ENCODE data around the gene POLRMT. TPM values are rescaled to one million over a fixed set of nuclear protein-coding genes. Genes with fewer than 3 reads are reported as not detected.
A peak's percentile ranks its signal among the peaks of the same experiment; 100 is the strongest.
"Not testable (repeated sequence)": the region's sequence is repeated elsewhere in the genome, so short reads cannot be mapped to it uniquely, and the experiment has no call there.

POLRMT gene
- polyA plus RNA-seq (ENCODE audit: insufficient read length), result 36.1 TPM

DNA sequence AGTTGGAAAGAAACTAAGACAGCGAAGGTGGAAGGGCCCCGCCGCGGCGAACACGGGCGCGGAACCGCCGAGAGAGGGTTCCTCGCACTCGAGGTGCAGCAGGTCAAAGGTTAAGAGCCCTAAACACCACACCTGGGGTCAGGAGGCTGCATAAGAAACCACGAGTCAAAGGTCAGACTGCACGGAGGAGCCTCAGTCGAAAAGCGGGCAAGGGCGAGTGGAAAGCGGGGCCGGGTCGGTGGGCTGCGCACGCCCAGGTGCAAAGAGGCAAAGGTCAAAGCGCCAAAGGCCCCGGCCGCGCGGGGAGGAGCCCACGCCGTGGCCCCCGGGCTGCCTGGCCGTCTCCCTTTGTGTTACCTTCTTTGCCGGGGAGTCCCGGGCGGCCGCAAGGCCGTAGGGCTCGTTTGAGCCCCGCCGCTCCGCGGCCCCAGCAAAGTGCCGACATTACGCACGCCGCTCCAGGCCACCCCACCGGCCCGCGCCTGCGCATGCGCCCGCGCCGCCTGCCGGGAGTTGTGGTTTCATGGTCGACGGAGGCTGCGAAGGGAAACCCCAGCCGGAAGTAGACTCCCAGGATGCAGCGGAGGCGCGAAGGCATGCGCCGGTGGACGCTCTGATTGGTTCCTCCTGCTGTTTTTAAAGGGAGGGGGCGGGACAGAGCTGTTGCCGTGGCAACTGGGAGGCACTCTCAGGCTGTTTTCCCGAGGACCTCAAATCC, at the start of gene POLRMT:
Gene POLRMT (minus strand): TSS at position 470 of the 718 bp plus-strand sequence. CDS start 25 bp downstream, at position 445.
- peak; percentile 97 for DNase-seq (ENCODE audit: low read depth)

DNA sequence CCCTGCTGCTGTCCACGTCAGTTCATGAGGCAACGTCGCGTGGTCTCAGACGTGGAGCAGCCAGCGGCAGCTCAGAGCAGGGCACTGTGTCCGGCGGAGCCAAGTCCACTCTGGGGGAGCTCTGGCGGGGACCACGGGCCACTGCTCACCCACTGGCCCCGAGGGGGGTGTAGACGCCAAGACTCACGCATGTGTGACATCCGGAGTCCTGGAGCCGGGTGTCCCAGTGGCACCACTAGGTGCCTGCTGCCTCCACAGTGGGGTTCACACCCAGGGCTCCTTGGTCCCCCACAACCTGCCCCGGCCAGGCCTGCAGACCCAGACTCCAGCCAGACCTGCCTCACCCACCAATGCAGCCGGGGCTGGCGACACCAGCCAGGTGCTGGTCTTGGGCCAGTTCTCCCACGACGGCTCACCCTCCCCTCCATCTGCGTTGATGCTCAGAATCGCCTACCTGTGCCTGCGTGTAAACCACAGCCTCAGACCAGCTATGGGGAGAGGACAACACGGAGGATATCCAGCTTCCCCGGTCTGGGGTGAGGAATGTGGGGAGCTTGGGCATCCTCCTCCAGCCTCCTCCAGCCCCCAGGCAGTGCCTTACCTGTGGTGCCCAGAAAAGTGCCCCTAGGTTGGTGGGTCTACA, 49.5 kb upstream of the POLRMT start:
- DNase-seq (ENCODE audit: low read depth), result no peak

DNA sequence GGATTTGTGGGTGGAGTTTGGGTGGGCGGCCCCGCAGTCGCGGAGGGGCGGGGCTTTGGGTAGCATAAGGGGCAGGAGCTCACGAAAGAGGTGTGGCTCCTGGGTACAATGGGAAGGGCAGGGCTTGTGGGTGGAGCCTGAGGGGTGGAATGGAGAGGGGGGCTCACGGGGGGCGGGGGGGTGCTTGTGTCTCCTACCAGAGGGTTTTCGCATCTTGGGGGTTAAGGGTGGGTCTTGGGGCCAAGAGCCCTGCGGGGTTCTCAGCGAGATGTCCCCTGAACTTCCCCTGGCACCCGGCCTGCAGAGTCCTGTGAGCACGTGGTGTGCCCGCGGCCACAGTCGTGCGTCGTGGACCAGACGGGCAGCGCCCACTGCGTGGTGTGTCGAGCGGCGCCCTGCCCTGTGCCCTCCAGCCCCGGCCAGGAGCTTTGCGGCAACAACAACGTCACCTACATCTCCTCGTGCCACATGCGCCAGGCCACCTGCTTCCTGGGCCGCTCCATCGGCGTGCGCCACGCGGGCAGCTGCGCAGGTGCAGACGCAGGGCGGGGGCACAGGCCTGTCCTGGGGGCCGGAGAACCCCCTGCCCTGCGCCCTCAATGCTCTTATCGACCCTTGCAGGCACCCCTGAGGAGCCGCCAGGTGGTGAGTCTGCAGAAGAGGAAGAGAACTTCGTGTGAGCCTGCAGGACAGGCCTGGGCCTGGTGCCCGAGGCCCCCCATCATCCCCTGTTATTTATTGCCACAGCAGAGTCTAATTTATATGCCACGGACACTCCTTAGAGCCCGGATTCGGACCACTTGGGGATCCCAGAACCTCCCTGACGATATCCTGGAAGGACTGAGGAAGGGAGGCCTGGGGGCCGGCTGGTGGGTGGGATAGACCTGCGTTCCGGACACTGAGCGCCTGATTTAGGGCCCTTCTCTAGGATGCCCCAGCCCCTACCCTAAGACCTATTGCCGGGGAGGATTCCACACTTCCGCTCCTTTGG, 48.0 kb upstream of the POLRMT start:
- no peak for DNase-seq (ENCODE audit: low read depth)

DNA sequence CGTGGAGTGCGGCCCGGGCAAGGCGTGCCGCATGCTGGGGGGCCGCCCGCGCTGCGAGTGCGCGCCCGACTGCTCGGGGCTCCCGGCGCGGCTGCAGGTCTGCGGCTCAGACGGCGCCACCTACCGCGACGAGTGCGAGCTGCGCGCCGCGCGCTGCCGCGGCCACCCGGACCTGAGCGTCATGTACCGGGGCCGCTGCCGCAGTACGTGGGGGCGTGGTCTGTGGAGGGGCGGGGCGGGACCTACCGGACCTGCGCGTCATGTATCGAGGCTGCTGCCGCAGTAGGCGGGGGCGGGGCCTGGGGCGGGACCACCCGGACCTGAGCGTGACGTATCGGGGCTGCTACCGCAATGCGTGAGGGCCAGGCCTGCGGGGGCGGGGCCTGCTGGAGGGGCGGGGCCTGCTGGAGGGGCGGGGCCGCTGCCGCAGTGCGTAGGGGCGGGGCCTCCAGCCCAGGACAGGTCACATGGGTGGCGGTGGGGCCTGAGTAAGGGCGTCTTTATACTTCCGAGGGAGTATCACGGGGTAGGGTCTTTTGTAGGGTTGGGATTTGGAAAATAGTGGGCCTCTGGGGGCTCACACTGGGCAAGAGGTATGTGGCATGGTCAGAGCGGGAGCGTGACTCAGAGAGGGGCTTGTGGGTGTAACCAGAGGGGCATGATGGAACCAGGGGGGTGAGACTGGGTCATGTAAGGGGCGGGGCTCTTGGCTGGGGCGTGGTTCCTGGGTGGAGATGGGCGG, 47.1 kb upstream of the POLRMT start:
- peak; percentile 77 for DNase-seq (ENCODE audit: low read depth)

DNA sequence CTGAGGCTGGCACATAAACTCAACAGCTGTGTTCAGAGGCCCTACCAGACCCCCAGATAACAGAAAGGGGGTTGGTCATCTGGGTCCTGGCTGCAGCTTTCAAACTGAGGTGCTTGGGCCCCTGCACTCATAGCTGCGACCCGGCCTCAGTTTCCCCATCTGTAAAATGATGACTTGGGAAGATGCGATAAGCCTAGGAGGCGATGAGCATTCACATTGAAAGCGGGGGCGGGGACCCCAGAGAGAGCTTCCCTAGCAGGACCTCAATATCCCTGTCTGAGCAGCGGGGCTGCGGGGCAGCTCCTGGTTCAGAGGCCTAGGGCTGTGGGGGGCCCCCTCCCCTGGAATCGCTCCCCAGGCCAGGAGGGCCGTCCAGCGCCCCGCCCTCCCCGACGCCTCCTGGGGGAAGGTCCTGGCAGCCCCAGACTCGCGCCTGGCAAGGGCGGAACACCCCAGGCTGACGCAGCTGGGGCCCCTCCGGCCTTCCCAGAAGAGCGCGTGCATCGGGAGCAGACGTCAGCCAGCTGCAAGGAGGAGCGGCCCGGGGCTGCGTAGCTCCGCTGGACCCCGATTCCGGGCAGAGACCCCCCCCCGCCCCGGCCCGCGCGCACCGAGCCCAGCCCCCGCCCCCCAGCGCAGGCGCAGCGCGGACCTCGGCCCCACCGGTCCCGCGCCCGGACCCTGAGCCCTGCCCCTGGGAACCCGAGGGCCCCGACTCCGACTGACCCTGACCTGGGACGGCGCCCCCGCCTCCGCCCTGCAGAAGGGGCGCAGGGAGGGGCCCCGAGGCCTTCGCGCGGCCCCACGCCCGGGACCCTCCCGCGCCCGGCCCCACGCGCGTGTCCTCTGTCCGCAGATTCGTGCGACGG, 46.3 kb upstream of the POLRMT start:
- no peak for DNase-seq (ENCODE audit: low read depth)

DNA sequence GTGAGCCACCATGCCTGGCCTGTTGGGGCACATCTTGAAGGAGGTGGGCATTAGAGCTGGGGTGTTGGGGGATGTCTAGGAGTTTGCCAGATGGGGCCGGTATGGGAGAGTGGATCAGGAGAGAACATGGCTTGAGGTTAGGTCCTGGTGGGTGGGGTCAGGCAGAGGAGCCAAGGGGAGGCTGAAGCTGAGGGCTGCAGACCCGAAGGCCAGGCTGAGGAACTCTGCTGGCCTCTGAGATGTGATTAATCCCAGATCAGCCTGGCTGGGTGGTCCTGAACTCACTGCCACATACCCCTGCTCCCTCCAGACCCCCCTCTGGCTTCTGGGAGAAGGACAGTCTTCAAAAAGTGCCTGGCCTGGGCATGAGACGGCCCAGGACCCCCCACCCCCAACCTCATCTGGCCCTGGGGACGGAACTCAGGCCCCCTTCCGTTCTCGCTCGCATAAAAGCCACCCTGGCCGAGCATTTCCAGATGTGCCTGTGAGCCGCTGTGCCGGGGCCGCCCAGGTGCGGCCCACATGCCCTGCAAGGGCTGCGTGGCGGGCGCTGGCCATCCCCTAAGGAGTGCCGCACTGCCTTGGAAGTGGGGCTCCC, 45.6 kb upstream of the POLRMT start:
- DNase-seq (ENCODE audit: low read depth), result no peak

DNA sequence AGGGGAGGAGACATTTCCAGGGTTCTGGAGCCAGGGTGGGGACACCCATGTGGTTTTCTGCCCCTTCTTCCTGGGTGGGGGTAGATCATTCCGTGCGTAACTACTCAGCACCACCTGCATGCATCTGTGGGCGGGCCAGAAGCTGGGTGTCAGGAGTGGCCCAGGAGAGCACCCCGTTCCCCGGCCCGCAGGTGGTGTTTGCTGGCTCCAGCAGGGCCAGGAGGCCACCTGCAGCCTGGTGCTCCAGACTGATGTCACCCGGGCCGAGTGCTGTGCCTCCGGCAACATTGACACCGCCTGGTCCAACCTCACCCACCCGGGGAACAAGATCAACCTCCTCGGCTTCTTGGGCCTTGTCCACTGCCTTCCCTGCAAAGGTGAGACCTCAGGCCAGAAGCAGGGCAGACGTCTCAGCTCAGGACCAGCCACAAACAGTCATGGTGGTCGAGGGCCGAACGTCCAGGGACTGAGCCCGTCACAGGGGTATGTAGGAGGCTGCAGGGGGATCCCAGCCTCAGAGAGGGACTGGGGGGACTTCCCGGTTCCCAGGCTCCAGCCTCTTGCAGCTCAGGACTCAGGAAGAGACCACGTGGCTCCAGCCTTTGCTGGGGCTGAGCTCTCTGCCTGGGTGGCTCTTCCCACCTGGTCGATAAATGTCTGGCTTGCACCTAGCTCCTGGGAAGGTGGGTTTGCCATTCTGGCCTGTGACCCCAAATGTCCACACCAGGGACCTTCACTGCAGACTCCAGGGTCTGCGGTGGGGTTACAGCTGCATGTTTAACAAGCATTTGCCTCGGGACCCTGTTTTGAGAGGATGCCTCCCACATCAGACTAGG, 44.5 kb upstream of the POLRMT start:
- no peak for DNase-seq (ENCODE audit: low read depth)

DNA sequence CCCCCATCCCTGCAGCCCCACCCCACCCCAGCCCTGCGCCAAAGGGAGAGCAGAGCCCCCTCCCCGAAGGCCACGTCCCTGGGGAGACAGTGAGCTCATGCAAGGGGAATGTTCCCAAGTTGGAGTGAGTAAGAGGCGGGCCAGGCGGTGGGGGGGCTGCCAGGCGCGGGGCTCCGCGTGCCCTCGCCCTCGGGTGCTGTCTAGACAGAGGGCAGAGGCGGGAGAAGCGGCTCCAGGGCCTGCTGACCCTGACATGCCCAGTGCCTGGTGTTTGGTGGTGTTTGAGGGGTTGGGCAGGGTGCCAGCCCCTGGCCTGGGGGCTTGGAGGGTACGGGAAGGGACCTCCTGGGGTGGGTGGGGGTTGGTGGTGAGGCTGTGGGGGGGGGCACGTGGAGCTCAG, 43.9 kb upstream of the POLRMT start:
- no peak for DNase-seq (ENCODE audit: low read depth)

DNA sequence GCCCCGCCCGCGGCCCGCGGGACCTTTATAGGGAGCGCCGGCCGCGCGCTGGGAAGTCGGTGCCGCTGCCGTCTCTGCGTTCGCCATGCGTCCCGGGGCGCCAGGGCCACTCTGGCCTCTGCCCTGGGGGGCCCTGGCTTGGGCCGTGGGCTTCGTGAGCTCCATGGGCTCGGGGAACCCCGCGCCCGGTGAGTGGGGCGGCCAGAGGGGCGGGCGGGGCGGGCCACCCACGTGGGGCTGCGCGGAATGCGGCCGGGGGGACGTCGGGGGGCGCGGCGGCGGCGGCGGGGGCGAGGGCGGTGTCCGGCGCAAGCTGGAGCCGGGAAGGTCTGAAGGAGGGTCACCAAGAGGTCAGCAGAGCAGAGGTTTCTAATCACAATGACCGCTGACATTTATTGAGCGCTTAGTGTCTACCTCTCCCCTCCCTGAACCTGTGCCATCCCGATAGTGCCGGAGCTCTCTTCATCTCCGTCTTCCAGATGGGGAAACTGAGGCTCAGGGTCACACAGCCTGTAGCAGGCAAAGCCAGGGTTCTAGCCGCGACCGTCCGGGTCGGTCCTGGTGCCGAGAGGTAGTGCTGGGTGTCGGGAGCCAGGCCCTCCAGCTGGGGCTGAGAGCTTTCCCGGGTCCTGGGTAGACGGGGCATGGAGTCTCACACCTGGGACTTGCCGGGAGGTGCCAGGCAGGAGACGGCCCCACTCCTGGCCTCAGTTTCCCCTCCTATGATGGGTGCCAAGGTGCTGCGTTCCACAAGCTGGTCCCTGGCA, 43.2 kb upstream of the POLRMT start, which contains the start of gene FSTL3:
Gene FSTL3 (plus strand): TSS at position 54 of the 767 bp plus-strand sequence. CDS start 32 bp downstream, at position 86.
- DNase-seq (ENCODE audit: low read depth), result no peak

DNA sequence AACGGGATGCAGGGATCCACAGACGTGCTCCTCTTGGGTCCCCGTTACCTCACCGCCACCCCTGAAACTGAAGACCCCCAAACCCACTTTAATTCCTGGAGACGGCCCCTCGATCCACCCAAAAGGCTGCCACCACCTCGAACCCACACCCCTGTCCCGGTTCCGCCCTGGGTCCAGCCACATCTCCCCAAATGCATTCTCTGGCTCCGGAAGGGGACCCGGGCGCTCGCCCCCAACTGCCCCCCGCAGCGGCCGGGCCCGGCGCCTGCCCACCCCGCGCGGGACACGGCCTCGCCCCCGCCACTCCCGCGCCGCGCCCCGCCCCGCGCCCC, 42.6 kb upstream of the POLRMT start:
- DNase-seq (ENCODE audit: low read depth), result no peak

DNA sequence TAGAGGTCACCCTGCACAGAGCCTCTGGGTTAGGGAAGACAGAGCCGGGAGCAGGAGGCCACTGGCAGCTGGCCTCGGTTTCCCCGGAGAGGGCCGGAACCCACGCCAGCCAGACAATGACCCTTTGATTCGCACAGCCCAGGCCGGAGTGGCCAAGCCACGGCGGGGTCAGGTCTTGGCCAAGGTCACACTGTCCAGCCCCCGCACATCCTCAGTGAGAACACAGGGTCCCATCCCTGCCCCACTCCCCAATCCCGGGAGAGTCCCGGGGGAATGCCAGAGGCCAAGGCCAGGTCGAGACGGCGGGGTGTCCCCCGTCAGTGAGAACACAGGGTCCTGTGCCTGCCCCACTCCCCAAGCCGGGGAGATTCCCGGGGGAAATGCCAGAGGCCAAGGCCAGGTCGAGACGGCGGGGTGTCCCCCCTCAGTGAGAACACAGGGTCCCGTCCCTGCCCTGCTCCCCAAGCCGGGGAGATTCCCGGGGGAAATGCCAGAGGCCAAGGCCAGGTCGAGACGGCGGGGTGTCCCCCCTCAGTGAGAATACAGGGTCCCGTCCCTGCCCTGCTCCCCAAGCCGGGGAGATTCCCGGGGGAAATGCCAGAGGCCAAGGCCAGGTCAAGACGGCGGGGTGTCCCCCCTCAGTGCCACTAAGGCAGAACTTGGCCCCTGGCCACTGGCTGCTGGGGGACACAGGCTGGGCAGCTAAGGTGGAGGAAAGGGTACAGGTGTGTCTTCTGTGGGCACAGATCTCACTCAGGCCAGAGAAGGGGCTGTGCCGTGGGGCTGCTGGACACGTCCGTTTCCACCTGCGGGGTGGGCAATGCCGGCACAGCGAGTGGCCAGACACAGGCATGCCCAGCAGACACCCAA, 41.2 kb upstream of the POLRMT start:
- no peak for DNase-seq (ENCODE audit: low read depth)

DNA sequence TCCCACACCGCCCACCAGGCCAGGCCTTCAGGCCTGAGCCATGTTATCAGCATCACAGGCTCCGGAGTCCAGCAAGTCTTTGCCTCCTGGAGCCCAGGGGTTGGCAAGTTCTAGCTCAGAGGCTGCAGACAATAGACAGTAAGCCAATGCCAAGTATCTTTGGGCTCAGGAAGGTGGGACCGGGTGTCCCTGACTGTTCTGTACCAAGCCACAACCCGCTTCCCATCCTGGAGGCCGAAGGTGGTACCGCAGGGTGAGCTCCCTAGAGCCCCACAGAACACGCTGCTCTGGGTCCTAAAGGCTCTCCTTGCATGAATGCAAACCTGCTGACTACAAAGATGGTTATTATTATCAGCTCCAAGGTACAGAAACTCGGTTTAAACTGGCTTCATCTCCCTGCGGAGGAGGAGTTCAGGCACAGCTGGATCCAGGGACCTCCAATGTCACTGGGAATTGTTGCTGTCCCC, 37.3 kb upstream of the POLRMT start:
- DNase-seq (ENCODE audit: low read depth), result no peak

DNA sequence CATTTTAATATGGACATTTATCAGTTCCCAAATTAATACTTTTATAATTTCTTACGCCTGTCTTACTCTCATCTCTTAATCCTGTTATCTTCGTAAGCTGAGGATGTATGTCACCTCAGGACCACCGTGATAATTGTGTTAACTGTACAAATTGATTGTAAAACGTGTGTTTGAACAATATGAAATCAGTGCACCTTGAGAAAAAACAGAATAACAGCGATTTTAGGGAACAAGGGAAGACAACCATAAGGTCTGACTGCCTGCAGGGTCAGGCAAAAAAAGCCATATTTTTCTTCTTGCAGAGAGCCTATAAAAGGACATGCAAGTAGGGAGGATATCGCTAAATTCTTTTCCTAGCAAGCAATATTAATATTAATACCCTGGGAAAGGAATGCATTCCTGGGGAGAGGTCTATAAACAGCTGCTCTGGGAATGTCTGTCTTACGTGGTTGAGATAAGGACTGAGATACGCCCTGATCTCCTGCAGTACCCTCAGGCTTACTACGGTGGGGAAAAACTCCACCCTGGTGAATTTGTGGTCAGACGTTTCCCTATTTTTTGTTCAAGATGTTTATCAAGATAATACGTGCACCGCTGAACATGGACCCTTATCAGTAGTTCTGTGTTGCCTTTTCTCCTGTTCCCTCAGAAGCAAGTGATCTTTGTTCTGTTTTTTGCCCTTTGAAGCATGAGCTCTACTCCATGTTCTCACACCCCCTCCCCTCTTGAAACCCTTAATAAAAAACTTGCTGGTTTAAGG, 35.5 kb upstream of the POLRMT start:
- not testable (repeated sequence) for DNase-seq (ENCODE audit: low read depth)

DNA sequence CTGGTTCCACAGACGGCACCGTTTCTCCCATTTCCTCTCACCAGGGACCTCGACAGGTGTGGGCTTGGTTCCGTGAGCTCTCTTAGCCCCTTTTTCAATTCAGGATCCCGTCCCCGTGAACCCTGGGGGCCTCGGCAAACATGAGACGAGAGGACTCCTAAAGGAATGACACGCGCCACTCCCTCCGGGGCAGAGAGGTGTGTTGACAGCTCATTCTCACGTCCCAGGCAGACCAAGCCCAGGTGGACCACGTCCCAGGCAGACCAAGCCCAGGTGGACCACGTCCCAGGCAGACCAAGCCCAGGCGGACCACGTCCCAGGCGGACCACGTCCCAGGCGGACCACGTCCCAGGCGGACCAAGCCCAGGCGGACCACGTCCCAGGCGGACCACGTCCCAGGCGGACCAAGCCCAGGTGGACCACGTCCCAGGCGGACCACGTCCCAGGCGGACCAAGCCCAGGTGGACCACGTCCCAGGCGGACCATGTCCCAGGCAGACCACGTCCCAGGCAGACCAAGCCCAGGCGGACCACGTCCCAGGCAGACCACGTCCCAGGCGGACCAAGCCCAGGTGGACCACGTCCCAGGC, 33.7 kb upstream of the POLRMT start:
- not testable (repeated sequence) for DNase-seq (ENCODE audit: low read depth)

DNA sequence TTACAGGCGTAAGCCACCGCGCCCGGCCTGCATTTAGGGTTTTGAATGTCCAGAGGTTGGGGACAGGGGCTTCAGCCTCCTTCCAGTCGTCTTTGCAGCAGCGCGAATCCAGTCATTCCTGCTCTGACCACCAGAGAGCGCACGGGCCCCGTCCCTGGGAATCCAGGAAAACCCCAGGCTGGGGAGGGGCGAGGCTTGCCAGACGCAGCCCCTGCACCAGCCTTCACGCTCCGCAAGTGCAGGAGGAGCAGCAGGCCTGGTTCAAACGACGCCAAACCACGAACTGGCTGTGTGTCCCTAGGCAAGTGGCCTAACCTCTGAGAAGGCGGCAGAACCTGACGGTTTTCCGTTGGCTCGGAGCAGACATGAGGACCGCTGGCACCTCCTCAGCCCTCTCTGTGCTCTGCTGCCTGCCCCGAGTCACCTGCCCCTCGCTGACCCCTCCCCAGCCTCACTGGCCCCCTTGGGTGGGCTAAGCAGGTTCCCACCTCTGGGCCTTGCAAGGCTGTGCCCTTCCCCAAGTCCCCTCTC, 31.6 kb upstream of the POLRMT start:
- DNase-seq (ENCODE audit: low read depth), result no peak

DNA sequence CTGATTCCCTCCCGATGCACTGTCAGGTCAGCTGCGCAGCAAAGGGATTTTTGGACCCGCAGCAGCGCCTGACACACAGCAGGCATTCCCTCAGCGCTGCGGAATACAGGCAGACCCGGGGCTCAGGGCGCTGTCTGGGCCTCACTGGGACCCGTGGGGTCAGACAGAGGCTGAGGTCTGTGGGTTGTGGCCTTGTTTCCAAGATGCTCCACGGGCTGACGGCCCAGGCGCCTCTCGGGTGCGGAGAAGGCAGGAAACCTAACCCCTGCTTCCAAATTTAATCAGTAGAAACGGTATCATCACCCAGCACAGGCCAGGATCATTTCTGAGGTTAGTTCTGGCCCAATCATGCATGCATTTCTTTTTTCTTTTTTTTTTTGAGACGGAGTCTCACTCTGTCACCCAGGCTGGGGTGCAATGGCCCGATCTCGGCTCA, 30.4 kb upstream of the POLRMT start:
- DNase-seq (ENCODE audit: low read depth), result no peak
